ENCODE results near the gene ABCC6. TPM values are rescaled to one million over a fixed set of nuclear protein-coding genes. Genes with fewer than 3 reads are reported as not detected.
"Not testable (repeated sequence)": the region's sequence is repeated elsewhere in the genome, so short reads cannot be mapped to it uniquely, and the experiment has no call there.

The ABCC6 gene
- total RNA-seq (2013; cell fraction: nucleolus; rRNA removed): not detected in 2 replicates
- not detected in 2 replicates for total RNA-seq (2014; rRNA removed)
- total RNA-seq (2014; rRNA removed; fragmentation: Illumina TruSeq; extraction: Trizol): not detected in 2 replicates
- 0.05 TPM in 1 of 2 replicates, not detected in the other for total RNA-seq (2021)
- 0.05 TPM for polyA plus RNA-seq (2011; ENCODE audit: low read depth)
- polyA plus RNA-seq (2011; rRNA removed): 0.05 TPM in 1 of 2 replicates, not detected in the other
- 0.03 and 0.05 TPM in 2 replicates for polyA plus RNA-seq (2011; cell fraction: cytosol; rRNA removed)
- 0.07 and 0.12 TPM in 2 replicates for polyA plus RNA-seq (2011; cell fraction: nucleus; rRNA removed)
- 0.18 and 0.28 TPM in 2 replicates for polyA plus RNA-seq (2012)
- not detected in 2 replicates for polyA plus RNA-seq (2014; fragmentation: Illumina TruSeq; extraction: Trizol)
- polyA plus RNA-seq (2014; fragmentation: Nextera tagmentation; extraction: Ambion mirVana): under 1 TPM; 0.06 to 0.13 TPM
- 0.06 TPM in 1 of 2 replicates, not detected in the other for polyA plus RNA-seq (2014; rRNA removed)
- under 1 TPM; 0.05 to 0.09 TPM for polyA plus RNA-seq (2016; fragmentation: Nextera tagmentation; extraction: Ambion mirVana)
- not detected in 2 replicates for polyA minus RNA-seq (2011; rRNA and poly(A)+ RNA removed)
- polyA minus RNA-seq (2011; cell fraction: cytosol; rRNA and poly(A)+ RNA removed): not detected in 2 replicates
- not detected in 2 replicates for polyA minus RNA-seq (2011; cell fraction: nucleus; rRNA and poly(A)+ RNA removed)
- percentile 10 among the genes with signal in this experiment for Bru-seq, nascent RNA
- BruChase-seq, experiment 1, labeled RNA remaining after a 6-hour chase: percentile 5 among the genes with signal in this experiment
- percentile 8 among the genes with signal in this experiment for BruChase-seq, experiment 2, labeled RNA remaining after a 2-hour chase
- long read RNA-seq, experiment 1: 0 reads
- long read RNA-seq, experiment 2, partial matches to known transcripts: 0 of 1 reads
- long read RNA-seq, experiment 2, other reads (novel, unspliced or antisense): 1 of 1 reads

GRCh38 chr16:16222850-16223661 is at the start of gene ABCC6:
ABCC6 (minus strand) TSS chr16:16223494; CDS start chr16:16223434, 60 bp downstream.
- whole genome bisulfite sequencing (ENCODE audit: insufficient coverage, insufficient replicate concordance, low lambda C conversion rate, missing lambda C conversion rate): 21% methylated on average over 10 of the region's 38 CpGs
- H3K4me1 ChIP-seq (ENCODE audit: control insufficient read depth, insufficient read depth, low read length); H3K27ac ChIP-seq (ENCODE audit: control insufficient read depth, insufficient read depth); H2AFZ ChIP-seq (ENCODE audit: control insufficient read depth, low read depth, low read length); H3K79me2 ChIP-seq (ENCODE audit: control insufficient read depth, insufficient read depth, low read length); FAIRE-seq; H3K9me3 ChIP-seq (replicated peaks; ENCODE audit: control insufficient read depth, insufficient read depth, low read length); SMC1A ChIA-PET (ENCODE audit: uncharacterized antibody, unreplicated experiment); RAD21 ChIA-PET (ENCODE audit: unreplicated experiment); DNase-seq (ENCODE audit: low read depth, low spot score); POLR2A ChIA-PET; CTCF ChIA-PET; H4K20me1 ChIP-seq (ENCODE audit: control insufficient read depth, insufficient read depth); H3K36me3 ChIP-seq (ENCODE audit: control insufficient read depth in 2 of 2, insufficient read depth in 2 of 2, low read length in 1 of 2); in situ Hi-C loops (cut with MboI); intact Hi-C loops (cut with micrococcal nuclease; ENCODE audit: unreplicated experiment); H3K4me3 ChIP-seq; H3K9ac ChIP-seq (ENCODE audit: control insufficient read depth, insufficient read depth, low read length); BruUV-seq (replicated peaks); H3K27me3 ChIP-seq (replicated peaks in 1 of 2; ENCODE audit: control insufficient read depth in 2 of 2, insufficient read depth in 2 of 2, low read length in 1 of 2); H3K4me2 ChIP-seq (ENCODE audit: control insufficient read depth, insufficient read depth): not testable (repeated sequence)
- peak; percentile 28 for ATAC-seq

- H3K27me3 ChIP-seq (replicated peaks in 1 of 2; ENCODE audit: control insufficient read depth in 2 of 2, insufficient read depth in 2 of 2, low read length in 1 of 2); POLR2A ChIA-PET; BruUV-seq (replicated peaks); H4K20me1 ChIP-seq (ENCODE audit: control insufficient read depth, insufficient read depth); H2AFZ ChIP-seq (ENCODE audit: control insufficient read depth, low read depth, low read length); CTCF ChIA-PET; H3K36me3 ChIP-seq (ENCODE audit: control insufficient read depth in 2 of 2, insufficient read depth in 2 of 2, low read length in 1 of 2); RAD21 ChIA-PET (ENCODE audit: unreplicated experiment); SMC1A ChIA-PET (ENCODE audit: uncharacterized antibody, unreplicated experiment); H3K79me2 ChIP-seq (ENCODE audit: control insufficient read depth, insufficient read depth, low read length); H3K27ac ChIP-seq (ENCODE audit: control insufficient read depth, insufficient read depth); DNase-seq (ENCODE audit: low read depth, low spot score); ATAC-seq; intact Hi-C loops (cut with micrococcal nuclease; ENCODE audit: unreplicated experiment); H3K9me3 ChIP-seq (replicated peaks; ENCODE audit: control insufficient read depth, insufficient read depth, low read length); H3K4me3 ChIP-seq; FAIRE-seq; in situ Hi-C loops (cut with MboI); H3K4me2 ChIP-seq (ENCODE audit: control insufficient read depth, insufficient read depth); H3K9ac ChIP-seq (ENCODE audit: control insufficient read depth, insufficient read depth, low read length); H3K4me1 ChIP-seq (ENCODE audit: control insufficient read depth, insufficient read depth, low read length): not testable (repeated sequence)
- 97% methylated on average over 4 of the region's 14 CpGs for WGBS (ENCODE audit: insufficient coverage, insufficient replicate concordance, low lambda C conversion rate, missing lambda C conversion rate)
Observed at GRCh38 chr16:16272573-16273221, 49.4 kb upstream of the ABCC6 start.

- H3K36me3 ChIP-seq (ENCODE audit: control insufficient read depth in 2 of 2, insufficient read depth in 2 of 2, low read length in 1 of 2); RAD21 ChIA-PET (ENCODE audit: unreplicated experiment); H2AFZ ChIP-seq (ENCODE audit: control insufficient read depth, low read depth, low read length); H3K4me1 ChIP-seq (ENCODE audit: control insufficient read depth, insufficient read depth, low read length); H3K79me2 ChIP-seq (ENCODE audit: control insufficient read depth, insufficient read depth, low read length); H3K27ac ChIP-seq (ENCODE audit: control insufficient read depth, insufficient read depth); BruUV-seq (replicated peaks); H3K4me3 ChIP-seq; intact Hi-C loops (cut with micrococcal nuclease; ENCODE audit: unreplicated experiment); H3K4me2 ChIP-seq (ENCODE audit: control insufficient read depth, insufficient read depth); DNase-seq (ENCODE audit: low read depth, low spot score); FAIRE-seq; H4K20me1 ChIP-seq (ENCODE audit: control insufficient read depth, insufficient read depth); H3K27me3 ChIP-seq (replicated peaks in 1 of 2; ENCODE audit: control insufficient read depth in 2 of 2, insufficient read depth in 2 of 2, low read length in 1 of 2); H3K9ac ChIP-seq (ENCODE audit: control insufficient read depth, insufficient read depth, low read length); in situ Hi-C loops (cut with MboI); H3K9me3 ChIP-seq (replicated peaks; ENCODE audit: control insufficient read depth, insufficient read depth, low read length); POLR2A ChIA-PET; SMC1A ChIA-PET (ENCODE audit: uncharacterized antibody, unreplicated experiment); CTCF ChIA-PET: not testable (repeated sequence)
- WGBS (ENCODE audit: insufficient coverage, insufficient replicate concordance, low lambda C conversion rate, missing lambda C conversion rate): no CpG with 5 or more reads among the region's 8 CpGs
- peak; percentile 48; the same call in 2 of the 3 replicates for ATAC-seq
Observed at GRCh38 chr16:16271658-16272057, 48.4 kb upstream of the ABCC6 start.

All from GM12878 (cell line).